ENCODE results near the gene INTS11.

DNA sequence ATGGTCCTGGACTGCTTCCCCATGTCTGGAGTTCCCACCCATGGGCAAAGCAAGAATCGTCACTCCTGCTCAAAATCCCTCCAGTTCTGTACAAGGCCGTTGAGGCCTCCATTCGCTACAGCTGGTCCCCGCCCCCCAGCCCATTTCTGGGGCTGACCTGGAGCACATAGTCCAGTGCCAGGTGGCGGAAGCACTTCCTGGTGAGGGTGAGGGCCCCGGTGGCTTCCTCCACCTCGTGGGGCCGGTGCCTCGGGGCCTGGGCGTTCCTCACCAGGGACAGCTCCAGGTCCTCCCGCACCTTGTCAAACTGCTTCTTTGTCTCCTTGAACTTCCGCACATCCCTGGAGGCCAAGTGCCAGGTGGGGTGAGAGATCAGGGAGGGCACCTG is 24.1 kb downstream of the INTS11 start:
- TF ChIP-seq, protein P1, sequence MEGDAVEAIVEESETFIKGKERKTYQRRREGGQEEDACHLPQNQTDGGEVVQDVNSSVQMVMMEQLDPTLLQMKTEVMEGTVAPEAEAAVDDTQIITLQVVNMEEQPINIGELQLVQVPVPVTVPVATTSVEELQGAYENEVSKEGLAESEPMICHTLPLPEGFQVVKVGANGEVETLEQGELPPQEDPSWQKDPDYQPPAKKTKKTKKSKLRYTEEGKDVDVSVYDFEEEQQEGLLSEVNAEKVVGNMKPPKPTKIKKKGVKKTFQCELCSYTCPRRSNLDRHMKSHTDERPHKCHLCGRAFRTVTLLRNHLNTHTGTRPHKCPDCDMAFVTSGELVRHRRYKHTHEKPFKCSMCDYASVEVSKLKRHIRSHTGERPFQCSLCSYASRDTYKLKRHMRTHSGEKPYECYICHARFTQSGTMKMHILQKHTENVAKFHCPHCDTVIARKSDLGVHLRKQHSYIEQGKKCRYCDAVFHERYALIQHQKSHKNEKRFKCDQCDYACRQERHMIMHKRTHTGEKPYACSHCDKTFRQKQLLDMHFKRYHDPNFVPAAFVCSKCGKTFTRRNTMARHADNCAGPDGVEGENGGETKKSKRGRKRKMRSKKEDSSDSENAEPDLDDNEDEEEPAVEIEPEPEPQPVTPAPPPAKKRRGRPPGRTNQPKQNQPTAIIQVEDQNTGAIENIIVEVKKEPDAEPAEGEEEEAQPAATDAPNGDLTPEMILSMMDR (conservative IDR thresholded peaks at IDR 0.05), result no peak; the same call in 1 of the 2 replicates
- TF ChIP-seq ZFX (IDR thresholded peaks at IDR 0.05), result no peak
